PFSK-1 (cell line): ENCODE data around the gene CNKSR1.
A peak's percentile ranks its signal among the peaks of the same experiment; 100 is the strongest.

ENCODE experiments used
- FOXP2 ChIP-seq: optimal IDR thresholded peaks from 2 replicates; pipeline ENCODE3; 2011; ENCODE audit warnings: borderline replicate concordance, control low read depth, inconsistent platforms; ENCODE audit not compliant: insufficient read depth; ENCODE audit errors: extremely low read length, extremely low read depth
- POLR2AphosphoS5 ChIP-seq: IDR thresholded peaks from 2 replicates; pipeline ENCODE4 v1.6.1; 2012; ENCODE audit warnings: low read depth, mild to moderate bottlenecking, control low read depth, low read length, moderate library complexity
- REST ChIP-seq, 2 experiments: IDR thresholded peaks; 2 replicates each; pipeline versions ENCODE4 v1.6.1 to v1.8.0; 2011 to 2012; ENCODE audit warnings: low read depth in 2 of 2, low read length in 2 of 2, control low read depth in 1 of 2, inconsistent platforms in 1 of 2, mild to moderate bottlenecking in 1 of 2, moderate library complexity in 1 of 2; ENCODE audit not compliant: insufficient read depth in 1 of 2
- SIN3A ChIP-seq: IDR thresholded peaks from 2 replicates; pipeline ENCODE4 v1.6.1; 2012; ENCODE audit warnings: mild to moderate bottlenecking, low read length, moderate library complexity, borderline replicate concordance; ENCODE audit not compliant: insufficient read depth
- TAF1 ChIP-seq: IDR thresholded peaks from 2 replicates; pipeline ENCODE4 v1.6.1; 2012; ENCODE audit warnings: low read length, control low read depth, borderline replicate concordance; ENCODE audit not compliant: insufficient read depth

Gene CNKSR1

GRCh38 chr1:26224606-26225005 is 47.3 kb downstream of the CNKSR1 start:
- TF ChIP-seq SIN3A, result no peak

GRCh38 chr1:26225033-26225831 is 47.9 kb downstream of the CNKSR1 start:
- TF ChIP-seq POLR2AphosphoS5 (no peak), FOXP2 (no peak), TAF1 (no peak), REST (IDR thresholded peaks at IDR 0.05; ENCODE audit: insufficient read depth in 1 of 2, low read depth in 2 of 2, low read length in 2 of 2) (no peak), SIN3A (no peak)

- peak; percentile 97 for TF ChIP-seq POLR2AphosphoS5
- no peak for TF ChIP-seq REST (IDR thresholded peaks at IDR 0.05; ENCODE audit: insufficient read depth in 1 of 2, low read depth in 2 of 2, low read length in 2 of 2)
- peak; percentile 61 for TF ChIP-seq FOXP2
- TF ChIP-seq TAF1, result peak; percentile 38; the same call in 1 of the 2 replicates
- no peak for TF ChIP-seq SIN3A
These were observed 56.8 kb downstream of the CNKSR1 start, which contains the start of gene CEP85 for GRCh38 chr1:26233903-26234643. CEP85 (plus strand) TSS chr1:26234200; CDS start chr1:26239784, 5,584 bp downstream.

GRCh38 chr1:26234644-26235370 is 57.5 kb downstream of the CNKSR1 start:
- TF ChIP-seq TAF1 (no peak), FOXP2 (no peak), POLR2AphosphoS5 (no peak), SIN3A (no peak), REST (IDR thresholded peaks at IDR 0.05; ENCODE audit: insufficient read depth in 1 of 2, low read depth in 2 of 2, low read length in 2 of 2) (no peak)

GRCh38 chr1:26237230-26237966 is 60.1 kb downstream of the CNKSR1 start:
- no peak for TF ChIP-seq TAF1
- no peak for TF ChIP-seq SIN3A
